ENCODE measurements around the gene ROR1. TPM values are rescaled to one million over a fixed set of nuclear protein-coding genes. Genes with fewer than 3 reads are reported as not detected.
A peak's percentile ranks its signal among the peaks of the same experiment; 100 is the strongest.

ROR1 gene
- polyA plus RNA-seq, 3 donors from 2014 or later, result 1.1 to 3.3 (median 1.2) TPM

- Mint-ChIP-seq H3K9me3 (no peaks in the 10 kb centered on the region), H3K36me3 (no peaks in the 10 kb centered on the region), H3K4me1 (peaks cover 6 to 25% of the 10 kb centered on the region in 2 donors), H3K27me3 (ENCODE audit: low read depth in 3 of 3) (peaks cover 2 to 7% (median 2%) of the 10 kb centered on the region in 3 donors), H3K4me3 (no peak overlapping the region), H3K27ac (peak overlapping the region in 2 of 6 donors; percentile 29 to 64)
- DNase-seq, result peak; percentile 2 to 9 (median 2)
Measured at GRCh38 chr1:64006276-64007051, 232.6 kb downstream of the ROR1 start.

GRCh38 chr1:64010316-64010715 is 236.5 kb downstream of the ROR1 start:
- Mint-ChIP-seq H3K36me3 (no peaks in the 10 kb centered on the region), H3K27ac (no peak overlapping the region), H3K4me3 (no peak overlapping the region), H3K27me3 (ENCODE audit: low read depth in 3 of 3) (peaks cover 0 to 4% (median 2%) of the 10 kb centered on the region in 3 donors), H3K9me3 (no peaks in the 10 kb centered on the region), H3K4me1 (peaks cover 5 to 30% of the 10 kb centered on the region in 2 donors)
- no peak for DNase-seq

DNA sequence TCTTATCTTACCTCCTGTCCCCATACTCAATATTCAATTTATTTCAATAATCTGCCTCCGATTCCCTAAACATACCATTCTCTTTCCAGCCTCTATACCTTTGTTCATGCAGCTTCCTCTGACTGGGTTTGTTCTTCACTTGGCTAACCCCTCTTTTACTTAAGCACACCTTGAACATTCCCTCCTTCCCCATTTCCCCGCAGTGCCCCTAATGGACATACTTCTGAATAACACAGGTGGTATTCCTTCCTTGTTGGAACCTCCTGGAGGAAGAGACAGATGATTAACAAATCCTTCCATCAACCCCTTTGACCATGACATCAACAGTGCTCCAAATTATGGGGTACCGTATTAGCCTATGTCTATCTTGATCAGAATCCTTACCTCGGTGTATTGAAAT is 239.6 kb downstream of the ROR1 start:
- Mint-ChIP-seq H3K27ac (peak overlapping the region in 1 of 6 donors; percentile 41), H3K36me3 (no peaks in the 10 kb centered on the region), H3K9me3 (no peaks in the 10 kb centered on the region), H3K4me3 (no peak overlapping the region), H3K4me1 (peaks cover 2 to 19% of the 10 kb centered on the region in 2 donors), H3K27me3 (ENCODE audit: low read depth in 3 of 3) (no peaks in the 10 kb centered on the region)
- no peak for DNase-seq

DNA sequence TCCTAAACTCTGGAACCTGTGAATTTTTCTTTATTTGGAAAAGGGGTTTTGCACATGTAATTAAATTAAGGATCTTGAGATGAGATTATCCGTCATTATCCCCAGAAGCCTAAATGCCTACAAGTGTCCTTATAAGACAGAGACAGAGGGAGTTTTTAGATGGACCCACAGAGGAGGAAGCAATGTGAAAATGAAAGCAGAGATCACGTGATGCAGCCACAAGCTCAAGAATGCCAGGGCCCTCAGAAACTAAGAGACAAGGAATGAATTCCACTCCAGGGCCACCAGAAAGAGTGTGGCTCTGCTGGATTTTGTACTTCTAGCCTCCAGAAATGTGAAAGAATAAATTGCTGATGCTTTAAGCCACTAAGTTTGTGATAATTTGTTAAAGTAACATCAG is 246.0 kb downstream of the ROR1 start:
- H3K27me3 Mint-ChIP-seq (ENCODE audit: low read depth in 3 of 3), result no peaks in the 10 kb centered on the region
- no peaks in the 10 kb centered on the region for H3K9me3 Mint-ChIP-seq
- peaks cover 7 to 14% of the 10 kb centered on the region in 2 donors for H3K4me1 Mint-ChIP-seq
- peak; percentile 14 to 33 (median 25) for DNase-seq
- H3K4me3 Mint-ChIP-seq, result peak overlapping the region in 4 of 5 donors; percentile 2 to 69 (median 35)
- H3K27ac Mint-ChIP-seq, result peak overlapping the region in 2 of 6 donors; percentile 20 to 53
- no peaks in the 10 kb centered on the region for H3K36me3 Mint-ChIP-seq

DNA sequence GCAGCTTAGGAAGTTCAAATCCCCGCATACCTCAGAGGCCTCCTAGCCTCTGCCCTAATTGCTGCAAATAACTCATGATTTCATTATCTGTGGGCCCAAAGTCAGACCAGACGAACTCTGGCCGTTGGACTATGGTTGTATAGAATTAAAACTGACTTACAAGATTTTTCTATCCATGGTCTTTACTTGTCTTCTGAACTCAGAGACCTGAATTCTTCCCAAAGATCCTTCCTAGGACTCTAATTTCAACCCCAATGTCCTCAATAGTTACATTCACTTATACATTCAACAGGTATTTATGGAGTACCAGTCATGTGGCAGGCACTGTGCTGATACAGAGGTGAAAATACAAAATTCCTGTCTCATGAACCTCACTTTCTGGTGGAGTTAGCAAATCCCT is 247.2 kb downstream of the ROR1 start:
- H3K27me3 Mint-ChIP-seq (ENCODE audit: low read depth in 3 of 3), result no peaks in the 10 kb centered on the region
- no peak overlapping the region for H3K27ac Mint-ChIP-seq
- H3K4me1 Mint-ChIP-seq, result peaks cover 7 to 14% of the 10 kb centered on the region in 2 donors
- no peaks in the 10 kb centered on the region for H3K36me3 Mint-ChIP-seq
- no peaks in the 10 kb centered on the region for H3K9me3 Mint-ChIP-seq
- DNase-seq, result no peak
- H3K4me3 Mint-ChIP-seq, result no peak overlapping the region

DNA sequence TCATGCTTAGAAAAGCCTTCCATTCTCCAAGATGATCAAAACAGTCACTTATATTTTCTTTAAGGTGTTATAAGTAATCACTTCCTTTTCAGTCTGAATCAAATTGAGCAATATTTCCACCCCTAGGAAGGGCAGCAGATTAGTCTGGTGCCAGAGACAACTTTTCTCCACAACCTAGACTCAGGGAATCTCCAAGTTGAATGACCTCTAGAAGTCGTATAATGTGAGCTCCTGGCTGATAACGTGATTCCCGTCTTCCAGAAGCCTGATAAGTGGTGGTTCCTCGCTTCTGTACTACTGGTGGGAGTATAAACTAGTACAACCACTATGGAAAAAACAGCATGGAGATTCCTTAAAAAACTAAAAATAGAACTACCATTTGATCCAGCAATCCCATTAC is 251.2 kb downstream of the ROR1 start:
- H3K36me3 Mint-ChIP-seq, result no peaks in the 10 kb centered on the region
- DNase-seq, result no peak
- peaks cover 0 to 6% (median 0%) of the 10 kb centered on the region in 6 donors for H3K9me3 Mint-ChIP-seq
- no peak overlapping the region for H3K4me3 Mint-ChIP-seq
- no peak overlapping the region for H3K27ac Mint-ChIP-seq
- peaks cover 1 to 3% of the 10 kb centered on the region in 2 donors for H3K4me1 Mint-ChIP-seq
- peaks cover 0 to 2% (median 0%) of the 10 kb centered on the region in 3 donors for H3K27me3 Mint-ChIP-seq (ENCODE audit: low read depth in 3 of 3)

DNA sequence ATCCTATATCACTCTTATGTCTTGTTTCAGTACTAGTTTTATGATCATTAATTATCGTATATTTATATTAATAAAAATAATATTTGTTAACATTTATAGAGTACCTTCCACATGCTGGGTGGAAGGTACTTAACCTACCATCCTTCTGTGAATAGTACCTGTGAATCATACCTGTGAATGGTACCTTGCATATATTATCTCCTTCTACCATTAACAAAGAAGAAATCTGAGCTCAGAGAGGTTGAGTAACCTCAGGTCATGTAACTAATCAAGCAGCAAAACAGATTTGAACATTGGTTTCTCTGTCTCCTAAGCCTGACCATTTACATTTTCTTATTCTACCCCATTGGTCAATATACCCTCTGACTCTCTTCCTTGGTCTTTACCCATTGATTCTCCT is 255.2 kb downstream of the ROR1 start:
- no peaks in the 10 kb centered on the region for H3K36me3 Mint-ChIP-seq
- no peaks in the 10 kb centered on the region for H3K4me1 Mint-ChIP-seq
- no peak for DNase-seq
- peaks cover 0 to 5% (median 0%) of the 10 kb centered on the region in 3 donors for H3K27me3 Mint-ChIP-seq (ENCODE audit: low read depth in 3 of 3)
- no peak overlapping the region for H3K4me3 Mint-ChIP-seq
- H3K9me3 Mint-ChIP-seq, result peaks cover 0 to 6% (median 0%) of the 10 kb centered on the region in 6 donors
- H3K27ac Mint-ChIP-seq, result no peak overlapping the region

DNA sequence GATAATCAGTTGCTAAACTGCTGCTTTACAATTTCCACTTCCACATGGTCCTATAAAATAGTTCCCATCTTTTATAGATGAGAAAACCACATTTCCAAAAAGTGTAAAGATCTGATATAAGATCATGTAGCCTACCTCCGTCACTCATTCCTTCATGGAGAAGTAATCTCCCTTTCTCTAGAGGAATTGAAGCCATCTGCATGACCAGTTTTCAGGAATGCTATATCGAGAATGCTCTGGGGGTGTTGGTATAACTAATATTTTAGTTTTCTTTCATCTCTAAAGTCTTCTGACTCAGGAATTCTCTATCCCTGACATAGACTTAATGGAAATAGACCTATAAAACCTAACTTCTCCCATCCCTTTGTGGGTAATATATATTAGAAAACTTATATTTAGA is 256.6 kb downstream of the ROR1 start:
- no peak overlapping the region for H3K27ac Mint-ChIP-seq
- H3K4me1 Mint-ChIP-seq, result no peaks in the 10 kb centered on the region
- H3K36me3 Mint-ChIP-seq, result no peaks in the 10 kb centered on the region
- DNase-seq, result no peak
- peaks cover 0 to 6% (median 0%) of the 10 kb centered on the region in 6 donors for H3K9me3 Mint-ChIP-seq
- H3K4me3 Mint-ChIP-seq, result no peak overlapping the region
- peaks cover 0 to 7% (median 0%) of the 10 kb centered on the region in 3 donors for H3K27me3 Mint-ChIP-seq (ENCODE audit: low read depth in 3 of 3)

- Mint-ChIP-seq H3K9me3 (peaks cover 0 to 6% (median 0%) of the 10 kb centered on the region in 6 donors), H3K36me3 (no peaks in the 10 kb centered on the region), H3K4me1 (no peaks in the 10 kb centered on the region), H3K27ac (no peak overlapping the region), H3K4me3 (no peak overlapping the region), H3K27me3 (ENCODE audit: low read depth in 3 of 3) (peaks cover 0 to 10% (median 0%) of the 10 kb centered on the region in 3 donors)
- DNase-seq, result no peak
Measured at GRCh38 chr1:64031236-64031635, 257.4 kb downstream of the ROR1 start.

DNA sequence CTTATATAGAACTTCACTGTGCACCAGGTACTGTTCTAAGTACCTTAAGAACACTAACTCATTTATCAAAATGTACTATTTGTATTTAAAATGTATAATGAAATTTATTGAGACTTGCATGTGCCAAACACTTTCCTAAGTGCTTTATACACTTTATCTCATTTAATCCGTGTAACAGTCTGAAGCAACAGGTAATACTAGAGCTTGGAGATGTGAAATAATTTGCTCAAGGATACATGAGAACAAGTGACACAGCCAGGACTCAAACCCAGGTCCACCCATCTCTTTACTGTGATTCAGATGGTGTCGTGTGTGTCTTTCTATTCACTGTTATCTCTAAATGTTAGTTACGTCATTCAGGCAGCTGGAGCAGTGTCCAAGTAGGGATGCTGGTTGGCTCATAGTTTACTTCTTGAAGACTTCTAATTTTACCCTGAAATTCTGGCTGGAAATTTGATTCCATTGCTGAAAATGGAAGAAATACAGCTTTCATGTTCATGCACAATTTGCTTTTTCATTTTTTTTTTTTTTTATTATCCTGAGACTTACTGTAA is 259.9 kb downstream of the ROR1 start:
- DNase-seq, result no peak

DNA sequence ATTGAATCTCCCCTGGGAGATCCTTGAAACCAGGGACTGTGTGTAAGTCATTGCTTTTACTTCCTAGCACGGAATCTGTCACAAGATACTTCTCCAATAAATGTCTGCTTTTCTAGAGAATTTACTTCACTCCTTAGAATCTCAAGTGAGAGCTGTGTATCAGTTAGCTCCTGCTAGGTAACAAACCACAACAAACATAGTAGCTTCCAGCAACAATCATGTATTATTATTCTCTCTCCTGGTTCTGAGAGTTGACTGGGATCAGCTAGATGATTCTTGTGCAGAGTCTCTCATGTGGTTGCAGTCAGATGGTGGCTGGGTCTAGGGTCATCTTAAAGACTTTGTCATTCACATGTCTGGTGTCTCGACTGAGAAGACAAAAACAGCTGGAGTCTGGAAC is 262.7 kb downstream of the ROR1 start:
- H3K27ac Mint-ChIP-seq, result no peak overlapping the region

More for the DNA sequence above, 259.9 kb downstream of the ROR1 start:
- Mint-ChIP-seq H3K9me3 (peaks cover 0 to 6% (median 0%) of the 10 kb centered on the region in 6 donors), H3K4me3 (no peak overlapping the region), H3K27me3 (ENCODE audit: low read depth in 3 of 3) (peaks cover 0 to 13% (median 0%) of the 10 kb centered on the region in 3 donors), H3K4me1 (no peaks in the 10 kb centered on the region), H3K27ac (no peak overlapping the region), H3K36me3 (no peaks in the 10 kb centered on the region)

DNA sequence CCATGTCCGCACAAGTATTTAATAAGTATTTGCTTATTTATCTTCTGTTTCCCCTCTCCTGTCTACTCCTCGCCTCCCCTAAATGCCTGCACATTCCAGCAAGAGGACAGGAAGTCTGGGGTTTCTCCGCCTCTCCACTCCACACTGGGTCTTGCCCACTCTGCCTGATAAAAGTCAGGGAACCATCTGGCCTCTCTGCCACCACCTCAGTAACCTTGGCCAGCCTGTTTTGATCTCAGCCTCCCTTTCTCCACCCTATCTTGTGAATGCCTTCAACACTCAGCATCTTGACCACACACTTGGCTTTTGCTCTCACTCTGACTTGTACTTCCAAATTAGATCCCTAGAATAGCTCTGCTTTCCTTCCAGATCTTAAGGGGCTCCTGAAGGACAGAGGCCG is 264.3 kb downstream of the ROR1 start:
- H3K9me3 Mint-ChIP-seq, result no peaks in the 10 kb centered on the region
- no peak overlapping the region for H3K27ac Mint-ChIP-seq

More for the DNA sequence above, 262.7 kb downstream of the ROR1 start:
- H3K36me3 Mint-ChIP-seq, result no peaks in the 10 kb centered on the region
- H3K27me3 Mint-ChIP-seq (ENCODE audit: low read depth in 3 of 3), result peaks cover 0 to 8% (median 0%) of the 10 kb centered on the region in 3 donors
- H3K4me1 Mint-ChIP-seq, result no peaks in the 10 kb centered on the region
- DNase-seq, result no peak
- H3K9me3 Mint-ChIP-seq, result no peaks in the 10 kb centered on the region
- H3K4me3 Mint-ChIP-seq, result no peak overlapping the region

GRCh38 chr1:64038965-64039364 is 265.1 kb downstream of the ROR1 start:
- Mint-ChIP-seq H3K4me1 (no peaks in the 10 kb centered on the region), H3K36me3 (no peaks in the 10 kb centered on the region), H3K9me3 (no peaks in the 10 kb centered on the region), H3K4me3 (no peak overlapping the region), H3K27ac (no peak overlapping the region), H3K27me3 (ENCODE audit: low read depth in 3 of 3) (peaks cover 0 to 7% (median 3%) of the 10 kb centered on the region in 3 donors)
- no peak for DNase-seq

More for the DNA sequence above, 264.3 kb downstream of the ROR1 start:
- Mint-ChIP-seq H3K4me1 (no peaks in the 10 kb centered on the region), H3K27me3 (ENCODE audit: low read depth in 3 of 3) (peaks cover 0 to 7% (median 2%) of the 10 kb centered on the region in 3 donors), H3K36me3 (no peaks in the 10 kb centered on the region), H3K4me3 (no peak overlapping the region)
- no peak for DNase-seq

- H3K27ac Mint-ChIP-seq, result no peak overlapping the region
- no peaks in the 10 kb centered on the region for H3K4me1 Mint-ChIP-seq
- peaks cover 0 to 7% (median 3%) of the 10 kb centered on the region in 3 donors for H3K27me3 Mint-ChIP-seq (ENCODE audit: low read depth in 3 of 3)
- no peaks in the 10 kb centered on the region for H3K9me3 Mint-ChIP-seq
- H3K36me3 Mint-ChIP-seq, result no peaks in the 10 kb centered on the region
- H3K4me3 Mint-ChIP-seq, result no peak overlapping the region
- peak in 1 of 3 donors; percentile 3 for DNase-seq
Measured at GRCh38 chr1:64039390-64039926, 265.6 kb downstream of the ROR1 start.
